IPS-18c (cell line): ENCODE data around the gene TSPAN11.
"Not testable (repeated sequence)": the region's sequence is repeated elsewhere in the genome, so short reads cannot be mapped to it uniquely, and the experiment has no call there.

Experiments
- H3K4me3 ChIP-seq: 2 replicates; pipeline ENCODE4 v1.7.0; 2013; ENCODE audit warnings: low read depth, mild to moderate bottlenecking, low read length, moderate library complexity; ENCODE audit not compliant: insufficient read depth
- H3K9me3 ChIP-seq: one replicate; pipeline ENCODE4 v1.6.1; 2013; ENCODE audit warnings: mild to moderate bottlenecking, low read length, moderate library complexity; ENCODE audit not compliant: control insufficient read depth, insufficient read depth

TSPAN11 gene

DNA sequence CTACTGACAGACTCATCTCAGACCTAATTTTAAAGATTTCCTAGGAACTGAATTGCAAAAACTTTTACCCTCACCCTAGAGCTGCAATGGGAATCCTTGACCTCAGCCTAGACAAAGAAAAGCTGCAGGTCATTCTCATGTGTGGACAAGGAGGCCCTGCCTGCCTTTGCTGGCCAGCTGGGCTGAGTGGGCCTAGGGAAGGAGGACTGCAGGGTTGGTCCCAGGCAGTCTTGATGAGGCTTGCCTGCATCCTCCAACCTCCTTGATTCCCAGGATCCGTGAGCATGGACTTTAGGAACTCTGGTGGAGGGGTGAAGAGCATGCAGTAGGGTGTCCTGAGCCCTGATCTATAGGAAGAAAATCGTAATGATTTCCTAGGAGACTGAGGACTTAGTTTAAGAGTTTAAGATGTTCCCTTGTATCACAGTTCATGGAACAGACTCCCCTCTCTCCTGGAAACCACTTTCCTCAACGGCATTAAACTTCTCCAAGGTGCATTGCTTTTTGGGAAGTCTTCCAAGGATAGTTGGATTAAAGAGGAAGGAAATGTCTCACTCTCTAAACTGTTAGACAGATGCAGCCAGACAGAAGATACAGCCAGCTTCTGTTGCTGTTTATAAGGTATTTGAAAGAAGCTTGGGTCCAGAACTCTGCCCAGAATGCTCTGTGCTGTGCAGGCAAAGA is 91.7 kb downstream of the TSPAN11 start:
- Histone ChIP-seq H3K9me3 (no peaks in the 10 kb centered on the region), H3K4me3 (no peak overlapping the region)

DNA sequence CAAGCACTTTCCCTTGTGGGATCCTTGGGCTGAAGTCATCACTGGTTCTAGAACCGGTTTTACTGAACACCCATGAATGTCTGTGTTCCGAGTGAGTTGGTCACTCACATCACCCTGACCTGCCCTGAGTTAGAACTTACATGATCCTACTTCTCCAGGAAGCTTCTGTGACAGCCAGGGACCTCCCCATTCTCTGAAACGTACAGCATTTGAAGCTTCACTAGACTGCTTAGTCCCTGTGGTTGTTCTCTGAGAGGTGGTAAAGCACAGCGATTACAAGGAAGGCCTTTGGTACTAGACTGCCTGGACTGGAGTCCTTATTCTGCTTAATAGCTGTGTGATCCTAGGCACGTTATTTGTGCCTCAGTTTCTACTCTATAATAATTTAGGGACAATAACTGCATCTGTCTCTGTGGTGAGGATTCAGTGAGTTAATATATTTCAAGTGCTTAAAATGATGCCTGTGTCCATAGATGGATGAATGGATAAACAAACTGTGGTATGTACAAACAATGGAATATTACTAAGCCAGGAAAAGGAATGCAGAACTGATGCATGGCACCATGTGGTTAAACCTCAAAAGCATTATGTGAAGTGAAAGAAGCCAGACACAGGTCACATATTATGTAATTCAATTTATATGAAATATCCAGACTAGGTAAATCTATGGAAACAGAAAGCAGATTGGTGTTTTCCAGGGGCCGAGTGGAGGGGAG is 92.4 kb downstream of the TSPAN11 start:
- H3K9me3 ChIP-seq = no peaks in the 10 kb centered on the region
- H3K4me3 ChIP-seq = no peak overlapping the region

DNA sequence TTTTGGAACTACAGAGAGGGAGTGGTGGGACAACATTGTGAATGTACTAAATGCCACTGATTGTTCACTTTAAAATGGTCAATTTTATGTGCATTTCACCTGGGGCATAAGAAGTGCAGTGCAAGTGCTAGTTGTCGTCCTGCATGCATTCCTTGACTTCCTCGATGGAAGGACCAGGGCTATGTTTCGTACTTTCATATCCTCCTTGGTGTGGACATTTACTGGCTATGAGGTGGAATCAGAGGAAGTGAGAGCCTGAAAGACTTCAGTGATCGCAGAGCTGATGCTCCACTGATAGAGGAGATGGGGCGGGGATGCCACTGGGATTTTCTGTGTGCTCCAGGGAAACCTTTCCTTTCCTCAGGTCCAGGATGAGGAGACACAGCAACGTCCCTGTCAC is 93.0 kb downstream of the TSPAN11 start:
- H3K4me3 ChIP-seq = no peak overlapping the region
- no peaks in the 10 kb centered on the region for H3K9me3 ChIP-seq

DNA sequence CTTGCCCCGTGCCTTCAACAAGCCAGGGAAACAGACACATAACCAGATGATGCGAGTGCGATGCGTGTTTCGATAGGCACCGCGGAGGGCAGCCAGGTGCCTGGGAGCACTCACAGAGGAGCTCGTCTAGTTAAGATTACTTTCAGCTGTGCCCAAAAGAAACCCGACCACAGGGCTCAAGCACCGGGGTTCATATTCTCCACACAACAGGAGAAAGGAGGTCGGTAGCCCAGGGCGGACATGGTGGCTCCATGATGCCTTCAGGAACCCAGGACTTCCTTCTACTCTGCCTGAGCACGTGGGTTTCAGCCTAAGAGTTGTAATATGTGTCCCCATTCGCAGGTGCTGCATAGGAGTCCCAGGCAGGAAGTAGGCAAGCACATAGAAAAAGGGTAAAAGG is 93.4 kb downstream of the TSPAN11 start:
- H3K9me3 ChIP-seq = no peaks in the 10 kb centered on the region
- no peak overlapping the region for H3K4me3 ChIP-seq

DNA sequence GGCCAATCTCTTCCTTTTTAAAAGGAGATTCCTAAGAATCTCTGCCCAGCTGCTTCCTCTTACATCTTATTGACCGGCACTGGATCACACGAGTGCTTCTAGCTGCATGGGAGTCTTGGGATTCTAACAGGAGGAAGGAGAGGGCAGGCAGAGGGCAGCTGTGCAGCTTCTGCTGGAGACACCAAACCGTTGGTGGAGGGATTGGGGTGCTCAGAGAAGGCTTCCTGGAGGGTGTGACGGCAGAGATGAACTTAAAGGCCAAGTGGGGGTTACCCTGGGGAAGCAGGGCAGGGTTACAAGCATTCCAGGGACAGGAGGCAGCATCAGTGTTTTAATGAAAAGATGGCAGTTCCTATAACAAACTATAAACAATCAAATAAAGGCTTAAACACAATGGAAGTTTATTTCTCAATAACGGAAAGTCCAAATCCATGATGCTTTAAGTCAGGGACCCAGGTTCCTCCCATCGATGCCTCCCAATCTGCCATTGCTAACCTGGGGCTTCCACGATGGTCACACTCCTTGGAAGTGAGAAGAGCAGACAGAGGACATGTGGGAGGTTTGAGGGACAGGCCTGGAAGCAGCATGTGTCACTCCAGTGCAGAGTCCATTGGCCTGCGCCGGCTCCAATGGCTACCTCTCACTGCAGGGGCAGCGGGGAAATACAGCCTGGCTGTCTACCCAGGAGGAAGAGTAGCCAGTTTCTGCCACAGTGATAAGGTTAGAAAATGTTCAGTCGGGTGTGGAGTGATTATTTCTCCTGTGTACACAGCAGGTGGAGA is 94.0 kb downstream of the TSPAN11 start:
- H3K4me3 ChIP-seq = no peak overlapping the region
- H3K9me3 ChIP-seq = no peaks in the 10 kb centered on the region

DNA sequence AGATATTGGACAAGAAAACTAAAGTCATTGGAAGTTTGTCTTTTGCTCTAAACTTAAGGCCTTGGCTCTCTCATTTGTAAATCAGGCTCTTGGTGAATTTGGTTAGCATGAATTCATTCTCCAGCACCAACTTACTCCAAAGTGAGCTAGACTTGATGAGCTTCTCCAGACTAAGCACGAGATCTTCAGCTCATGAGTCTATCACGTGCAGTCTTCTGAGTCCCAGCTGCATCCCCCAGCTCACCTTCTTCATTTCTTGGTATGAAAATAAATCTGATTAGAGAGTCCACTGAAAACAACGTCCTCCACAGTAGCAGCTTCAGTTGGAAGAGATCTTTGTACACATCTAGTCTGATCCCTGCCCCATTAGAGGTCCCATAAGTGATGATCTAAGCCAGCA is 94.6 kb downstream of the TSPAN11 start:
- no peak overlapping the region for H3K4me3 ChIP-seq
- H3K9me3 ChIP-seq = no peaks in the 10 kb centered on the region

DNA sequence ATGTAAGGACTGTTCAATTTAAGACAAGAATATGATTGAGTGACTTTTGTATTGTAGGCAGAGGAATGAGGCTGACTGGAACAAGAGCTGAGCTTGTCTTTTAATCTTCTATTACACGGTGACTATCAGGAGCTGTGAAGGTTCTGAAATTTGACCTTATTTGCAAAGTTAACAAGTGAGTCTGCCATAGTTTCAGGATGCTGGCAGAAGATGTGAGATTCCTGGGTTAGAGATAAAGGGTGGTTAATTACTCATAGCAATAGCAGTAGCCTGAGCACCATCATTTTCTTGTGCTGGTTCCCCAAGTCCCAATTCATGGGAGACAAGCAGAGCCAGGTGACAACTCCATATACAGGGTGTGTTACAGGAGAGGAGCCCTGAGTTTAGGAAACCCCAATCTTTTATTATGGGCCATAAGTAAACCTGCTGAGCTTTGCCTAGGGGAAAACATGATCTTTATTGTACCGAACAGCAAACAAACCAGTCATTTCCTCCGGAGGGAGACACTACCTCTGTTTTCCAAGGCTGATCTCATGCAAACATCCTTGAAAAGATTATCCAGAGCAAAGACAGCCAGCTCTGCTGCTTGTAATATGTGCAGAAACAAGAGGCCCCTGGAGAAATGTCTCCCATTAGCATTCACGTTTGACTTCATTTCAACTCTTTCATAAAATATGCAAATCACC is 95.4 kb downstream of the TSPAN11 start:
- H3K4me3 ChIP-seq = no peak overlapping the region
- H3K9me3 ChIP-seq = no peaks in the 10 kb centered on the region

DNA sequence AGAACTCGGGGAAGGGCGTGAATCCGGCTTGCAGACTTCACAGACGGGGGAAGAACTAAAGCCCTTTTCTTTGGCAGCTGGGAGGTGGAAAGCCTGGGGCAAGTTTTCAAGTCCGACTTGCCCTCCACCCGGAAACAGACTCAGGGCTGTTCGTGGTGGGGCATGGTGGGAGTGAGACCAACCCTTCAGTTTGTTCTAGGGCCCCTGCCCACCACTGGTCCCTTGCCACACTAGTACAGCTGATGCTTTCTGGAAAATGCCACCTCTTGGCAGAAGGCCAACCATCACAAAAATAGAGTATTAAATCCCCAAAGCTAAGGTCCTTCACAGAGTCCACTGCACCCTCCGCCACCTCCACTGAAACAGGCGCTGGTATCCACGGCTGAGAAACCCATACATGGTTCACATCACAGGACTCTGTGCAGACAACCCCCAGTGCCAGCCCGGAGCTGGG is 96.8 kb downstream of the TSPAN11 start:
- no peak overlapping the region for H3K4me3 ChIP-seq
- H3K9me3 ChIP-seq = no peaks in the 10 kb centered on the region

DNA sequence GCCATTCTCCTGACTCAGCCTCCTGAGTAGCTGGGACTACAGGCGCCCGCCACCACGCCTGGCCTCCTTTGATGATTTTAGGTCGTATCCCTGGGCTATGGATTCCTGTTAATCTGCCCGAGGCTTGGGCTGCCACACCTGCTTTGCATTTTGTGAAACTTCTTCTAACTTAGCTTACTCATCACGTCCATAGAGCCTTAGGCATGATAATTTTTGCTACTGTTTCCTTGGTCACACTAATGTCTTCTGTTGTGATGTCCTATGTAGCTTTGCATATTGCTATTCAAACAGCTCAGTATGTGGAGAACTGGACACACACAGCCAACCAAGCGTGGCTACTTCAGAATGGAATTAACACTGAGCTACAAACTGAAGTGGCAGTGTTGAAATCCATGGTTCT is 99.7 kb downstream of the TSPAN11 start:
- no peaks in the 10 kb centered on the region for H3K9me3 ChIP-seq
- no peak overlapping the region for H3K4me3 ChIP-seq

DNA sequence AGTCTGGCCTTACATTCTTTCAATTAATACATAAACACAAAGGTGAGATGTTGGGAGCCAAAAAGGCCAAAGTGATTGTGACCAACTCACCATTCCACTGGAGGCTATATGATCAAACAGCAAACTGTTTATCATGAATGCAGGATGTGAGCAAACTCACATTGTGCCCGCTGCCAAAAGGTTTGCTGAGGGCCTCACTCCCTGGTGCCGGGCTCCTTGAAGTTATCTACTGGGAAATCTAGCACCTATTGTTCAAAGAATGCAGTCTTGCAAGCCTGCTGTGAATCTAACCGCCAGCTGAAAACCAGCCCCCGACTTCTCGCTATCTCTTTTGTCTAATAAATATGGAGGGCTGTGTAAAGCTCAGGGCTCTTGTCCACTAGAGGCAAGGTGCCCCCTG is 100.5 kb downstream of the TSPAN11 start:
- not testable (repeated sequence) for H3K9me3 ChIP-seq, H3K4me3 ChIP-seq

DNA sequence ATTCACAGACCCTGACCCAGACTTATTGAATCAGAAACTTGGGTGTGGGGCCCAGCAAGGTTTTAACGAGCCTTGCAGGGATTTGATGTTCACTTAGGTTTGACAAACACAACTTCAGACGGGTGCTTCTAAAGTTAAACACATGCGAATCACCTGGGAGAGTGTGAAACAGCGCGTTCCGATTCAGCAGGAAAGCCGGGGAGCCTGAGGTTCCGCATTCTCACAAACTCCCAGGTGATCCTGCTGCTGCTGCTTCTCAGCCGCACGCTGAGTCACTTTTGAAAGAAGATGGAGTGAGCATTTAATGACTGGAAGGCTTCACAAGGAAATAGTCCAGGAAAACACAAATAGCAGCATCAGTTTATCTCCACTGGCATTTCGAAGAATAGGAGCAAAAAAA is 102.9 kb downstream of the TSPAN11 start:
- Histone ChIP-seq H3K9me3 (no peaks in the 10 kb centered on the region), H3K4me3 (no peak overlapping the region)

DNA sequence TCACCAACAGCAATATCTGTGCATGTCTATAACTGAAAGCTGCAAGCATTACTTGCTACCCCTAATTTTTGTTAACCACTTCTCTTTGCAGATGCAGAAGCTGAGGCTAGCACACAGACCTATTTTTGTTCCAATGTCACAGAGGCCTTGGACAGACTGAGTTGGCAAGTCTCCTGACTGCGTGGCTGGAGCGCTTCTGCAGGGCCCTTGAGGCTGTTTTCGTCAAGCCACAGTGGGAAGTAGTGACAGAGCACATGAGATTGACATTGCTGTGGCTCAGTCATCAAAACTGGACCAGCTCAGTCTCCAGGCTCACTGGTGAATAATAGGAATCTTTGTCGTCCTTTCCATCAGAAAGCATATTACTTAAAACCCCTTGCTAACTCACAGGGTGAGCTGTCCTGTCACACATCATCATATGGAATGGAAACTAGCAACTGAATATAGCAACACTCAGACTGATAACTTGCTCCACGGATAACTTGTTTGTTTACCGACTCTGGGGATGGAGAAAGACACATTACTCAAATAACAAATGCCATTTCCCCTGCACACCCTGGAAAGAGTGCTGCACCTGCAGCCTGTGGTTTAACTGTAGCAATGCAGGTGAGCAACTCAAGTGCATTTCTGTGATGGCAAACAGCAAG is 103.5 kb downstream of the TSPAN11 start:
- Histone ChIP-seq H3K9me3 (no peaks in the 10 kb centered on the region), H3K4me3 (no peak overlapping the region)

DNA sequence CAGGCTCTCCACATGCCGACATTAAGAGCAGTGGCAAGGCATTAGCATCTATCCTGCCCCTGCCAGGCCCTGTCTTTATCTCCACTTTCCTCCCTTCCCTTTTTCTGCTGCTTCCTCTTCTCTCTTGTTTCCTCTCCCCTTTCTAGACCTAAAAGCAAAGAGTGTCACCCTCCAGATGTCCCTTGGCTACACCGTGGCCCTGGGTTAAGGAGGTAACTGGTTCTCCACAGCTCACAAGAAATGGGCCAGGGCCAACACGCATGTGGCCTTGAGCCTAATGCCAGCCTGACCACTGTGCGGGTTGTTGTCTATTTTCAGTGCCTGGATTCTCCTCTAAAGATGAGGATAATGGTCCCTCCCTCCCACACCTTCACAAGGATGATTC is 105.4 kb downstream of the TSPAN11 start:
- no peaks in the 10 kb centered on the region for H3K9me3 ChIP-seq
- H3K4me3 ChIP-seq = no peak overlapping the region

DNA sequence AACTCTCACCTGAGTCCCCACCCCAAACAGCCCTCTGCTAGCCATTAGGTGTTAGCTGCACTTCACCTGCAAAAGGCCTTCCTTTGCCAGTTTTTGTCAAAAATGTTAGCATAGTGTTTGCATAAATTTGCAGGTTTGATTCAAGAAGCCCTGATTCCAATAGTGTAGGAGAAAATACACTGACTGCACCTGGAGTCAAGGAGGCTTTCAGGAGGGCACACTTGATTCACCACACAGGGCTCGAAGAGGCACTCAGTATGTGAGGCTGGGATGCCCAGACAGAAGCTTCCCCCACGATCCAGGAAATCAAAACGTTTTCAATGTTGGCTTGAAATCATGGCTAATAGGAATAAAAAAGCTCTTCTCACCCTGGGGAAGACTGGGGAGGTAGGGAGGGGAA is 106.6 kb downstream of the TSPAN11 start:
- Histone ChIP-seq H3K9me3 (no peaks in the 10 kb centered on the region), H3K4me3 (no peak overlapping the region)

DNA sequence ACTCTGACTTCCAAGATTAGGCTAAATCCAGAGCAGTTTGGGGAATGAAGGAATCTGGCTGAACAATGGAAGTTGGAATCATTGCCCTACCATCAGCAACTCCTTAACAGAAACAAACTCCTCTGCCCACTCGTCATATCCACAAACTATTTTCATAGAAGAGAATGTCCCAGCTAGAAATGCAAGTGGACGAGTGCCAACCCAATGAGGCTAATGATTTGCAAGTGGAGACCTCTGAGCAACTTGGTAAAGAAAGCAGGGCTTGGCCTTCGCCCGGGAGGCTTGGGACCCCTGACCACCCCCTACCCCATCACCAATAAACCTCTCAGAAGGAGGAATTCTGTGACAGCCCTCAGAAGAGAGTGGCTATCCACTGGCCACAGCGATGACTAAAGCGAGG is 107.1 kb downstream of the TSPAN11 start:
- H3K4me3 ChIP-seq = no peak overlapping the region
- no peaks in the 10 kb centered on the region for H3K9me3 ChIP-seq

DNA sequence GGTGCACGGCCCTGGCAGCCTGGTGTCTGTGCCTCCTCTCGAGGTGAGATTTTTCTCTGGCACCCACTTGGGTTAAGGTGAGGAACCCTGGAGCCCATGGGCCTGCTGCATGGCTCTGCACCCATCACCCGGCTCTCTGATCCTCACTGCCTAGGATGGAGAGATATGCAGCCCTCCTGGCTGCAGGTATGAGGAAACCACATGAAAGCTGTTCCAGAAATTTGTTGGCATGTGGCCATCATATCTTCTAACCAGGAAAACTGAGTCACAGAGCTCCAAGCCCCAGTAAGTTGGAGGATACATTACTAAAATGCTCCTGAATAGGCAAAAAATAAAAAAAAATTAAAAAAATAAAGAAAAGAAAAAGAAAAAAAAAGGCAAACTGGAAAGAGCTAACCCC is 107.8 kb downstream of the TSPAN11 start:
- Histone ChIP-seq H3K9me3 (no peaks in the 10 kb centered on the region), H3K4me3 (no peak overlapping the region)

DNA sequence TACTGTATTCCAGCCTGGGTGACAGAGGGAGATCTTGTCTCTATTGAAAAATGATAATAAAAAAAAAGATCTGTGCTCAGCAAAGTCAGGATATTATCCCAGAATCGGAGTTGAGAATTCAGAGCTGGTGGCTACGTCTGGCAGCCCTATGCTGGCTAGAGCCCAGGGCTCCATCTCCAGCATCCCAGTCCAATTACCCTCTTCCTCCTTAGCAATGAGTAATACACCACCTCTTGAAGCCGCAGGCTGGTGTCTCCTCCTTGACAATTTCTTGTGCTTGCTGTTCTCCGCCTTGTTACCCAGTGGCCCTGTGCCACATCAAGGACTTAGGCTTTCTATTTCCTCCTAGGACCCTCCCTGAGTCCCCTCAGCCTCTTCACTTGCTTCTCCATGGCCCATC is 108.7 kb downstream of the TSPAN11 start:
- Histone ChIP-seq H3K9me3 (no peaks in the 10 kb centered on the region), H3K4me3 (no peak overlapping the region)
